GM15510 (cell line): ENCODE measurements around the gene OSBP2.

Experiments
- POLR2A ChIP-seq: IDR thresholded peaks from 3 replicates; pipeline ENCODE4 v1.6.1; 2011; ENCODE audit warnings: borderline replicate concordance; ENCODE audit not compliant: insufficient read length; ENCODE audit errors: extremely low read depth

OSBP2 gene

GRCh38 chr22:30806391-30806861 lies 111.8 kb downstream of the OSBP2 start:
- TF ChIP-seq POLR2A, result no peak

GRCh38 chr22:30809086-30809485 lies 114.4 kb downstream of the OSBP2 start:
- TF ChIP-seq POLR2A, result no peak

GRCh38 chr22:30810105-30810504 lies 115.4 kb downstream of the OSBP2 start:
- no peak for TF ChIP-seq POLR2A

- no peak for TF ChIP-seq POLR2A
These were observed 119.3 kb downstream of the OSBP2 start for GRCh38 chr22:30813936-30814335.

GRCh38 chr22:30816413-30816812 lies 121.7 kb downstream of the OSBP2 start:
- TF ChIP-seq POLR2A, result no peak

GRCh38 chr22:30821381-30821780 lies 126.7 kb downstream of the OSBP2 start:
- no peak for TF ChIP-seq POLR2A

GRCh38 chr22:30821863-30822215 lies 127.2 kb downstream of the OSBP2 start:
- no peak for TF ChIP-seq POLR2A

GRCh38 chr22:30822216-30823014 lies 127.7 kb downstream of the OSBP2 start:
- no peak for TF ChIP-seq POLR2A

- TF ChIP-seq POLR2A, result no peak
These were observed 128.3 kb downstream of the OSBP2 start for GRCh38 chr22:30823015-30823370.

- TF ChIP-seq POLR2A, result no peak
These were observed 129.4 kb downstream of the OSBP2 start for GRCh38 chr22:30824096-30824495.

GRCh38 chr22:30824711-30825110 lies 130.0 kb downstream of the OSBP2 start:
- no peak for TF ChIP-seq POLR2A

- TF ChIP-seq POLR2A, result no peak
These were observed 131.2 kb downstream of the OSBP2 start for GRCh38 chr22:30825711-30826505.

GRCh38 chr22:30826670-30827355 lies 132.1 kb downstream of the OSBP2 start:
- TF ChIP-seq POLR2A, result no peak

- TF ChIP-seq POLR2A, result no peak
These were observed 133.0 kb downstream of the OSBP2 start for GRCh38 chr22:30827646-30828045.
